RWPE1 (cell line): ENCODE measurements around the gene HSPA9.

Experiments used
- CTCF ChIA-PET: fragments of 350-600 bp; sonication (Branson Sonifier 250); formaldehyde crosslinking; extraction: SDS; loops from one replicate; lab custom pipeline; 2021; lab: Yijun Ruan, JAX
- POLR2A ChIA-PET: fragments of 400-600 bp; formaldehyde crosslinking; extraction: SDS; loops from one replicate; lab custom pipeline; 2020; ENCODE audit warnings: antibody characterized with exemption; ENCODE audit not compliant: low non-redundant PET; lab: Yijun Ruan, JAX
- DNase-seq: peaks from one replicate; pipeline ENCODE4 v3.0.0; 2012; ENCODE audit warnings: low spot score
- H3K27ac ChIP-seq: fragments of 450-650 bp; 2 replicates; pipeline ENCODE4 v1.5.1; 2017
- TF ChIP-seq, protein P1 (sequence below): fragments of 450-650 bp; conservative IDR thresholded peaks from 2 replicates; pipeline ENCODE4 v1.5.1; 2017; ENCODE audit warnings: low read depth, mild to moderate bottlenecking

The HSPA9 gene

DNA sequence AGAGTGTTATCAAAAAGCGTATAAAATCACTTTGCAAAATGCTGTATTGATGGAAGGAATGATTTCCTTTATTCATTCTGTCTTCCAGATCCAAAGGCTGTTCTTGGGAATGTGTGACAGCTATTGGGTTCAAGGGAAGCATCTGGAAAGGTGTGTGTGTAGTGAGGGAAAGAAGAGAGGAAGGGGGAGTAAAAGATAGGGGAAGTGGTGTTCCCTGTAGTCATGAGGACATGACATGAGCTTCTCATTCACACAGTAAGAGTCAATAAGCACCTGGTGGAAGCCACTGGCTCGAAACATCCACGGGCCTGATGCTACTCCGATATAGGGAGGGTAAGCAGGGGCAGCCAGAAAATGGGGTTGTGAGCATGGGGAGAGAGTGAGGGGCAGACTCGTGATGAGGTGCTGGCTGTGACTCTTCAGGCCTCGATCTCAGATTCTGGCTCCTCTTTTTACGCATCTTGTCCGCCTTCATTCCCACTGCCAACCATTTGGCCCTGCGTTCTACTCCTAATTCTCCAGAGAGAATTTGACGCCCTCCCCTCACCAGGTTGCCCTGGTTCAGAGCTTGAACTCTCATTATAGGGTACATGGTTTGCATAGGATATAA is 29.1 kb upstream of the HSPA9 start:
- POLR2A ChIA-PET = no interaction called here
- TF ChIP-seq, protein P1, sequence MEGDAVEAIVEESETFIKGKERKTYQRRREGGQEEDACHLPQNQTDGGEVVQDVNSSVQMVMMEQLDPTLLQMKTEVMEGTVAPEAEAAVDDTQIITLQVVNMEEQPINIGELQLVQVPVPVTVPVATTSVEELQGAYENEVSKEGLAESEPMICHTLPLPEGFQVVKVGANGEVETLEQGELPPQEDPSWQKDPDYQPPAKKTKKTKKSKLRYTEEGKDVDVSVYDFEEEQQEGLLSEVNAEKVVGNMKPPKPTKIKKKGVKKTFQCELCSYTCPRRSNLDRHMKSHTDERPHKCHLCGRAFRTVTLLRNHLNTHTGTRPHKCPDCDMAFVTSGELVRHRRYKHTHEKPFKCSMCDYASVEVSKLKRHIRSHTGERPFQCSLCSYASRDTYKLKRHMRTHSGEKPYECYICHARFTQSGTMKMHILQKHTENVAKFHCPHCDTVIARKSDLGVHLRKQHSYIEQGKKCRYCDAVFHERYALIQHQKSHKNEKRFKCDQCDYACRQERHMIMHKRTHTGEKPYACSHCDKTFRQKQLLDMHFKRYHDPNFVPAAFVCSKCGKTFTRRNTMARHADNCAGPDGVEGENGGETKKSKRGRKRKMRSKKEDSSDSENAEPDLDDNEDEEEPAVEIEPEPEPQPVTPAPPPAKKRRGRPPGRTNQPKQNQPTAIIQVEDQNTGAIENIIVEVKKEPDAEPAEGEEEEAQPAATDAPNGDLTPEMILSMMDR = no peak
- DNase-seq = no peak
- CTCF ChIA-PET = interaction anchor here (0.6 to 1.6 kb wide), 4 partner anchors 14 to 86 kb away, joined by 3 to 5 read pairs (median 4); no protein-coding TSS in a partner anchor
- H3K27ac ChIP-seq = no peak overlapping the region

DNA sequence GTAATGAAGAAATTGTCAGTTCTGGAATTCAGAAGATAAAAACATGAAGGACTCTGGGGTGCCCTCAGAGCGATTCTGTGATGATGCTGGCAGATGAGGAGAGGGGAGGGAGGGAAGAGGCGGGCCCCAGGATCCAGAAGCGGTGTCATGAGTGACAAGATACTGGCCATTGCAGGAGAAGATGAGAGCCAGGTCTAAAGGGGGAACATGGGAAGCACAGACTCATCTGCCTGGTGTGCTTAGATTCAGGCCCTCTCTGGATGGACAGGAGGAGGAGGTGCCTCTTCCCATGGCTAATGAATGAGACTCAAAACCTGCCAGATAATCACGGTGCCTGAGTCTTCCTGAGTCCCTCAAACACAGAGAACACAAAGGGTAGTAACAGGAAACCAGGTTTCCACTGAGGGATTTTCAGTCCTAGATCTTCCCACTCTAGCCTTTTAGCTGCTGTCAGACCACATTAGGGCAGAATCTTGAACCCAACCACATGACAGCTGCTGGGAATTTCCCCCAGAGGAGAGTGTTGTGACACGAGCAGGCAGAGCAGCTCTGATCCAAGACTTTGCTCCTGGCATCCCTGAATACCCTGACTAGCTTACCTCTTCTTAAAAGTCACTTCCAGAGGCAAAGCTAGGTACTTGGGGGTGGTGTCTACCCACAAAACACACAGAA is 28.2 kb upstream of the HSPA9 start:
- TF ChIP-seq, protein P1 = no peak
- POLR2A ChIA-PET = no interaction called here
- DNase-seq = no peak

DNA sequence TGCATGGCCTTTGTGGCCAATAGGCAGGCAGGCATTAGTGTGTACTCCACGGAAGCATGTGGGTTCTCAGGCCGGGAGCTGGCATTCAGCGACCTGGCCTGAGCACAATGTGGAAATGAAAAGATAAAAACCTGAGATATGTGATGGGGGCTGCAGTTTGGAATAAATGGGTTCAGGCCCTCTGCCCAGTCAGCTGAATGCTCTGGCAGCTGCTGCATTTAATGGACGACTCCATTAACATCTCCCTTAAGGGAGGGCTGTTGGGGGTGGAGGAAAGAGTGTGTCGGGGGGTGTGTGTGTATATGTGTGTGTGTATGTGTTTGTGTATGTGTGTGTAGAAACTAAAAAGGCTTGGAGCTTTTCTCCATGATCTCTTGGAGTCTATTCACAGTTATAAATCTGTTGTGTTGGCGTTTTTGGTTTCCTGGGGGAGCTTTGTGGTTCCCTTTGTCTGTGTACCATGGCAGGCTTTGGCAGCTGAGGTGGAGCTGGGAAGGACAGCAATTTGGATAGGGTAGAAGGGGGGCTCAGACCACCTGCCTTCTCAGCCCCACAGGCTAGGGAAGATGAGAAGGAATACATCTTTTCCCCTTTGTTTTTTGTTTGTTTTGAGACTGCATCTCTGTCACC is 27.3 kb upstream of the HSPA9 start:
- TF ChIP-seq, protein P1 = no peak
- no peak for DNase-seq
- no peak overlapping the region for H3K27ac ChIP-seq
- POLR2A ChIA-PET = no interaction called here
- CTCF ChIA-PET = interaction anchor here (0.7 kb wide), 1 partner anchor 367 kb away, joined by 5 read pairs; no protein-coding TSS in a partner anchor

More for the DNA sequence above, 28.2 kb upstream of the HSPA9 start:
- CTCF ChIA-PET = interaction anchor here (0.7 kb wide), 1 partner anchor 366 kb away, joined by 5 read pairs; no protein-coding TSS in a partner anchor
- H3K27ac ChIP-seq = no peak overlapping the region

DNA sequence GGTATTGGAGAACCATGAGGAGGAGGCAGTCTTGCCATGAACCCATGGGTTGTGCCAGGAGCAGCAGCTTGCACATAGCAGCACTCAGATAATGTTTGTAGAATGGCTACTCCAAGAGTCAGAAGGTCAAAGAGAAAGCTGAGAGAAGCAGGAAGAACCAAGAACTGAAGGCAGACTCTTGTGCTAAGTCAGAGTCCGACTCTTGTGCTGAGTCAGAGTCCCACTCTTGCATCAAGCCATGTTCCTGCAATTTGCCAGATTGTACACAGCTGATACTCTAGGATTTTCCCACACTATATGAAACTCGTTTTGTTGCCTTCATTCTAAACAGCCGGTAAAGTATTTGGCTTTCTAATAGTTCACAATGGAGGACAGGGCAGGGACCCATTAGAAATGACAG is 26.2 kb upstream of the HSPA9 start:
- TF ChIP-seq, protein P1 = no peak
- DNase-seq = no peak
- ChIA-PET POLR2A (no interaction called here), CTCF (interaction anchor here (0.7 kb wide), 1 partner anchor 15 kb away, joined by 3 read pairs; no protein-coding TSS in a partner anchor)
- no peak overlapping the region for H3K27ac ChIP-seq

DNA sequence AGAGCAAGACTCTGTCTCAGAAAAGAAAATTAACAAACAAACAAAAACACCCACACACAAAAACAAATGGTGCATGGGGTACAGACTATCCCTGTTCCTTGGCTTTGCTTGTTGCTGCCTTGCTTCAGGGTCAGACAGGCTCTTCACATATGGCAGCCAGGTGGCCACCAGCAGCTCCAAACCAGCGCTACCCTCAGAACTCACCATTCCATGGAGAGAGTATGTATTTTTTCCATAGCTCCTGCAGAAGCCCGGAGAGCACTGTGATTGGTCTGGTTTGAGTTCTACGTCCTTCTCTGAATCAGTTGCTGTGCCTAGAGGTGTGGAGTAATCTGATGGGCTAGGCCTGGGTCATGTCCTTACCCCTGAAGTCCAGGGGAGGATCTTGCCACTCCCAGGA is 25.2 kb upstream of the HSPA9 start:
- POLR2A ChIA-PET = no interaction called here
- CTCF ChIA-PET = interaction anchor here (0.7 kb wide), 1 partner anchor 127 kb away, joined by 3 read pairs; no protein-coding TSS in a partner anchor
- TF ChIP-seq, protein P1 = no peak
- H3K27ac ChIP-seq = no peak overlapping the region
- DNase-seq = no peak

DNA sequence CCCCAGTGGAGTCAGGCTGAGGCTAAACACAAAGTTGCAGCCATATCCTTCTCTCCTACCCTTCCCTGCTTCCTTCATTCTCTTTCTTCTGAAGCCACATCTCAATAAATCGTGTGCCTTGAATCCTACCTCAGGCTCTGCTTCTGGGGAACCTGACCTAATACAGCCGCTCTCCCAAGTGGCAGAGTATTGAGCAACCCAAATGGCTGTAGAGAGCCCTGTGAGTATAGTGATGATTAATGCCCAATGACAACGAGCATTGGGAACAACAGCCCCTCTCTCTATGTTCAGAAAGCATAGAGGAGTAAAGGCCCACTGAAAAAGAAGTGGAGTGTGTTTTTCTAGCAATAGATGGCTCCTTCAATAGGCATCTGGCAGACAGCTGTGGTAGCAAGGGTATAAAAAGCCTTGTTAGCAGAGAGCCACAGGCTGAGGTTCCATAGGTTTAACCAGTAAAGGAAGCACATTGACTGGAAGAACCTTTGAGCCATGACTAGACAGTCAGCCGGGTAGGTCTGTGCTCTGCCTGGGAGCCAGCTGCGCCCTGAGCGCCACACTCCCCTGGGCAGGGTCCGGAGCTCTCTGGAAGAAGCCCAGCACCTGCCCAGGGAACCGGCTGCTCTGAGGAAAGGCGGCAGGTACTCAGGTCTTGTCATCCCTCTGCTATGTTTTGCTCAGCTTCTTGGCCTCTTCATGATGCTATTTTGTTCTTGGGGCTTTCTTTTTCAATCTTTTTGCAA is 22.6 kb upstream of the HSPA9 start:
- H3K27ac ChIP-seq = no peak overlapping the region
- no peak for DNase-seq
- TF ChIP-seq, protein P1 = no peak
- POLR2A ChIA-PET = no interaction called here
- CTCF ChIA-PET = interaction anchor here (0.6 to 0.9 kb wide), 2 partner anchors 10 to 742 kb away, joined by 3 to 7 read pairs; no protein-coding TSS in a partner anchor
